A673 (cell line): Measurements from ENCODE around the gene GRIK3.

Experiments used
- EZH2 ChIP-seq: fragments of 200-600 bp; sonication (generic); IDR thresholded peaks from 2 replicates; pipeline ENCODE4 v1.6.1; 2017; ENCODE audit warnings: borderline replicate concordance, low read depth, mild to moderate bottlenecking, mixed read lengths, antibody characterized with exemption, low read length; ENCODE audit not compliant: poor library complexity, severe bottlenecking
- TF ChIP-seq, protein P1 (sequence below): fragments of 300-800, 200-600 bp; sonication (generic); conservative IDR thresholded peaks from 2 replicates; pipeline ENCODE4 v1.5.1; 2017; ENCODE audit warnings: low read depth, mild to moderate bottlenecking, antibody characterized with exemption, low read length, moderate library complexity, mixed read lengths

- TF ChIP-seq, protein P1, sequence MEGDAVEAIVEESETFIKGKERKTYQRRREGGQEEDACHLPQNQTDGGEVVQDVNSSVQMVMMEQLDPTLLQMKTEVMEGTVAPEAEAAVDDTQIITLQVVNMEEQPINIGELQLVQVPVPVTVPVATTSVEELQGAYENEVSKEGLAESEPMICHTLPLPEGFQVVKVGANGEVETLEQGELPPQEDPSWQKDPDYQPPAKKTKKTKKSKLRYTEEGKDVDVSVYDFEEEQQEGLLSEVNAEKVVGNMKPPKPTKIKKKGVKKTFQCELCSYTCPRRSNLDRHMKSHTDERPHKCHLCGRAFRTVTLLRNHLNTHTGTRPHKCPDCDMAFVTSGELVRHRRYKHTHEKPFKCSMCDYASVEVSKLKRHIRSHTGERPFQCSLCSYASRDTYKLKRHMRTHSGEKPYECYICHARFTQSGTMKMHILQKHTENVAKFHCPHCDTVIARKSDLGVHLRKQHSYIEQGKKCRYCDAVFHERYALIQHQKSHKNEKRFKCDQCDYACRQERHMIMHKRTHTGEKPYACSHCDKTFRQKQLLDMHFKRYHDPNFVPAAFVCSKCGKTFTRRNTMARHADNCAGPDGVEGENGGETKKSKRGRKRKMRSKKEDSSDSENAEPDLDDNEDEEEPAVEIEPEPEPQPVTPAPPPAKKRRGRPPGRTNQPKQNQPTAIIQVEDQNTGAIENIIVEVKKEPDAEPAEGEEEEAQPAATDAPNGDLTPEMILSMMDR, result no peak
- TF ChIP-seq EZH2, result no peak
Observed at GRCh38 chr1:36948606-36949005, 85.7 kb downstream of the GRIK3 start.
